ENCODE data around the gene RGL2. TPM values are rescaled to one million over a fixed set of nuclear protein-coding genes. Genes with fewer than 3 reads are reported as not detected.

The RGL2 gene
- total RNA-seq, 4 donors from 2014 or later, result 33.1 to 49.8 (median 43.7) TPM

DNA sequence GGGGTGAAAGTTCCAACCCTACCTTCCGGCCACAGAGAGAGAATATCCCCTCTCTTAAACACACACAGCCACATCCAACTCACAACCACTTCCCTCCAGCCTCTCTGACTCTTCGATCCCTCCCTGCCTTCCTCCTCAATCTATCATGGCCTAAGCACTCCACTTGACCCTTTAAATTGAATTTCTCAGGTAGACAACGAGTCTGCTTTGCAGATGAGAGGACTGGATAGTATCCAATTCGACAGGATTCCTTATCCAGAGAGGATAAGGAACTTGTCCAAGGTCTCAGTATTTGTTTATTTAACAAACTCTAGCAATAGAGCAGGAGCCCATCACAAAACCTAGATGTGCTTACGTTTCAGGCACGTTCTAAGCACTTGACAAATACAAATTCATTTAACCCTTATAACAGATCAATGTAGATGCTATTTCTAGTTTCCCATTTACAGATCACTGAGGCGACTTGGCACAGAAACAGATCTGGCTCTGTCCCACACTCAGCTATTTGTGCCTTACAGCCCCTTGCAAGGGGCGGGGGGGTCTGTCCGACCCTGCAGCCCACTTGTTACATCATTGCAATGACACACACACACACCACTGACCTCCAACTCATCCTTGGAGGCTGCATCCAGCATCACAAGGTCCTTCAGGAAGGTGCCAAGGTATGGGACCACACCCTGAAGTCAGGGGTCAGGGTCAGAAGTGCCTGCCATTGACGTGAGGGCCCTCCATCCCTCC, 4.5 kb downstream of the RGL2 start:
- Histone ChIP-seq H3K9me3 (no peaks in the 10 kb centered on the region), H3K4me1 (peaks cover 3 to 35% (median 14%) of the 10 kb centered on the region in 4 donors), H3K27me3 (no peaks in the 10 kb centered on the region), H3K27ac (no peak overlapping the region), H3K36me3 (peaks cover 0 to 66% (median 15%) of the 10 kb centered on the region in 3 donors), H3K4me3 (no peak overlapping the region)
- no peak for TF ChIP-seq POLR2A (IDR thresholded peaks at IDR 0.05)
- TF ChIP-seq, protein P1, sequence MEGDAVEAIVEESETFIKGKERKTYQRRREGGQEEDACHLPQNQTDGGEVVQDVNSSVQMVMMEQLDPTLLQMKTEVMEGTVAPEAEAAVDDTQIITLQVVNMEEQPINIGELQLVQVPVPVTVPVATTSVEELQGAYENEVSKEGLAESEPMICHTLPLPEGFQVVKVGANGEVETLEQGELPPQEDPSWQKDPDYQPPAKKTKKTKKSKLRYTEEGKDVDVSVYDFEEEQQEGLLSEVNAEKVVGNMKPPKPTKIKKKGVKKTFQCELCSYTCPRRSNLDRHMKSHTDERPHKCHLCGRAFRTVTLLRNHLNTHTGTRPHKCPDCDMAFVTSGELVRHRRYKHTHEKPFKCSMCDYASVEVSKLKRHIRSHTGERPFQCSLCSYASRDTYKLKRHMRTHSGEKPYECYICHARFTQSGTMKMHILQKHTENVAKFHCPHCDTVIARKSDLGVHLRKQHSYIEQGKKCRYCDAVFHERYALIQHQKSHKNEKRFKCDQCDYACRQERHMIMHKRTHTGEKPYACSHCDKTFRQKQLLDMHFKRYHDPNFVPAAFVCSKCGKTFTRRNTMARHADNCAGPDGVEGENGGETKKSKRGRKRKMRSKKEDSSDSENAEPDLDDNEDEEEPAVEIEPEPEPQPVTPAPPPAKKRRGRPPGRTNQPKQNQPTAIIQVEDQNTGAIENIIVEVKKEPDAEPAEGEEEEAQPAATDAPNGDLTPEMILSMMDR (IDR thresholded peaks at IDR 0.05), result no peak
- TF ChIP-seq EP300 (IDR thresholded peaks at IDR 0.05), result no peak
- 64 to 67% methylated on average over 10 of the region's 10 CpGs for WGBS, 2 donors
- no peak for DNase-seq (ENCODE audit: low spot score in 2 of 2)

DNA sequence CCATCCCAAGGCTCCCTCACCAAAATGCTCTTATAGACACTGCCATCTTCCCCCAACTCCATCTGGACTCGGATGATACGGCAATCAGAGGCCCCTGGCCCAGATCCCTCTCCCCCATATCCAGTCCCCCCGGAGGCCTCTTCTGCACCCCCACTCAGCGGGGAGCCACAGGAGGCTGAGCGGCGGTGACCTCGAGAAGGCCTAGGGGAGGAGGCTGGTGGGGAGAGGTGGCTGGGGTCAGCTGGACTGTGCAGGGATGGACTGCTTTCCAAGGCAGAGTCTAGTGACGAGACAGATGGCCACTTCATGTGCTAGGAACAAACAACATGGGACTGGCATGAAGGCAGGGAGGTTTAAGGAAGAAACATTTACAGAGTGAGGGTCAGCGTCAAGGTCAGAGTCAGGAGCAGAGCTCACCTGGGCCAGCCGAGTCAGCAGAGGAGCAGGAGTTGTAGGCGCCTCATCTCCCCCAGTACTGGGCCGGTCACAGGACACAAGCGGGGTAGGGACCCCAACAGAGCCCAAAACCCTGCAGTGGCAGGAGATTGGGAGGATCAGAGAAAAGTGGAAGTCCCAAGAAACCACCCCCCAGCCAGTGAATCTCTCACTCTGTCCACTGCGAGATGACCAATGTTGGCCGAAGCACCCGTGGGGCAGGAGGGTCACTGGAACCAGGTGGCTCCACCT, 5.6 kb downstream of the RGL2 start:
- DNase-seq (ENCODE audit: low spot score in 2 of 2), result no peak
- TF ChIP-seq POLR2A (IDR thresholded peaks at IDR 0.05) (no peak), EP300 (IDR thresholded peaks at IDR 0.05) (no peak)
- TF ChIP-seq, protein P1 (IDR thresholded peaks at IDR 0.05), result no peak
- no peaks in the 10 kb centered on the region for H3K27me3 ChIP-seq
- peaks cover 3 to 39% (median 19%) of the 10 kb centered on the region in 4 donors for H3K4me1 ChIP-seq
- H3K9me3 ChIP-seq, result no peaks in the 10 kb centered on the region
- no peak overlapping the region for H3K27ac ChIP-seq
- 84 to 86% methylated on average over 14 to 16 of the region's 16 CpGs for WGBS, 2 donors
- H3K4me3 ChIP-seq, result no peak overlapping the region
- H3K36me3 ChIP-seq, result peaks cover 0 to 66% (median 15%) of the 10 kb centered on the region in 3 donors

DNA sequence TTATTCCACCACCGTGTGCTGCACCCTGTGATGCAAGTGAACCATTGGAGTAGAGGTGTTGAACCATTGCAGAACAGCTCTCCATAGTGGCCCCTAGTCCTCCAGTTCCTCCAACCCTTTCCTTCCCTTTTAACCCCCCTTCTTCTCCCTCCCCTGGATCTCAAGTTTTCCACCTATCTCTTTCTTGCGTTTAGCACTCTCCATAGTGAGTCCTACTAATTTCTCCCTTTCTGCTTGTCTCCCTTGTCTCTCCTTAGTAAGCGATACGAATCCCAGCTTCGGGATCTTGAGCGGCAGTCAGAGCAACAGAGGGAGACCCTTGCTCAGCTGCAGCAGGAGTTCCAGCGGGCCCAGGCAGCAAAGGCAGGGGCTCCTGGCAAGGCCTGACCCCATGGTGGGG, 8.3 kb downstream of the RGL2 start:
- Histone ChIP-seq H3K36me3 (peaks cover 0 to 74% (median 10%) of the 10 kb centered on the region in 3 donors), H3K4me3 (peak overlapping the region in 1 of 4 donors; percentile 86), H3K4me1 (peaks cover 0 to 30% (median 17%) of the 10 kb centered on the region in 4 donors), H3K27me3 (no peaks in the 10 kb centered on the region), H3K27ac (peak overlapping the region in 1 of 4 donors; percentile 90), H3K9me3 (no peaks in the 10 kb centered on the region)
- WGBS, 2 donors, result 63 to 68% methylated on average over 7 of the region's 7 CpGs
- no peak for DNase-seq (ENCODE audit: low spot score in 2 of 2)
- TF ChIP-seq POLR2A (IDR thresholded peaks at IDR 0.05) (no peak), EP300 (IDR thresholded peaks at IDR 0.05) (no peak)
- TF ChIP-seq, protein P1 (IDR thresholded peaks at IDR 0.05), result no peak

DNA sequence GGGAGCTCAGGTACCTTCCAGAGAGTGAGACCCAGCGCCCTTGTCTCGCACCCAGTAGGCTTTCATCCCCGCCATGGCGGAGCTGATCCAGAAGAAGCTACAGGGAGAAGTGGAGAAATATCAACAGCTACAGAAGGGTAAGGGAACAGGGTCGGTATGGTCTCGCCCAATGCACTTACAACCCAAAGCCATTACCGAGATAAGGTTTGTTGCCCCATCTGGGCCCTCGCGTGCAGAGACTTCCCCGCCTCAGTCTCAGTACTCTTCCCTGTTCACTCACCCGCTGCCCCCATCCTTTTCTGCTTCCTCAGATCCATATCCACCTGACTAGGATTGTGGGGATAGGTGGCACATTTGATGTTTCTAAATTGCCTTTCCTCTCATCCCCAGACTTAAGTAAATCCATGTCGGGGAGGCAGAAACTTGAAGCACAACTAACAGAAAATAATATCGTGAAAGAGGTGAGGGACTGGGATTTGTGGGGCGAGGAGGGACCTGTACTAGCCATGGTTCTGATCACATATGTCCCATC, 8.9 kb downstream of the RGL2 start:
- no peaks in the 10 kb centered on the region for H3K27me3 ChIP-seq
- TF ChIP-seq, protein P1 (IDR thresholded peaks at IDR 0.05), result no peak
- TF ChIP-seq EP300 (IDR thresholded peaks at IDR 0.05) (no peak), POLR2A (IDR thresholded peaks at IDR 0.05) (no peak)
- peaks cover 0 to 30% (median 17%) of the 10 kb centered on the region in 4 donors for H3K4me1 ChIP-seq
- peak overlapping the region; percentile 70 to 90 (median 70) for H3K27ac ChIP-seq
- no peaks in the 10 kb centered on the region for H3K9me3 ChIP-seq
- WGBS, 2 donors, result 4 to 5% methylated on average over 14 of the region's 14 CpGs
- no peak for DNase-seq (ENCODE audit: low spot score in 2 of 2)
- peaks cover 0 to 74% (median 6%) of the 10 kb centered on the region in 3 donors for H3K36me3 ChIP-seq
- peak overlapping the region; percentile 63 to 86 (median 68) for H3K4me3 ChIP-seq

Data from tibial nerve (tissue), 4 donors.